ENCODE results near the gene RASL11B.

Gene RASL11B, protein sequence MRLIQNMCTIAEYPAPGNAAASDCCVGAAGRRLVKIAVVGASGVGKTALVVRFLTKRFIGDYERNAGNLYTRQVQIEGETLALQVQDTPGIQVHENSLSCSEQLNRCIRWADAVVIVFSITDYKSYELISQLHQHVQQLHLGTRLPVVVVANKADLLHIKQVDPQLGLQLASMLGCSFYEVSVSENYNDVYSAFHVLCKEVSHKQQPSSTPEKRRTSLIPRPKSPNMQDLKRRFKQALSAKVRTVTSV

DNA sequence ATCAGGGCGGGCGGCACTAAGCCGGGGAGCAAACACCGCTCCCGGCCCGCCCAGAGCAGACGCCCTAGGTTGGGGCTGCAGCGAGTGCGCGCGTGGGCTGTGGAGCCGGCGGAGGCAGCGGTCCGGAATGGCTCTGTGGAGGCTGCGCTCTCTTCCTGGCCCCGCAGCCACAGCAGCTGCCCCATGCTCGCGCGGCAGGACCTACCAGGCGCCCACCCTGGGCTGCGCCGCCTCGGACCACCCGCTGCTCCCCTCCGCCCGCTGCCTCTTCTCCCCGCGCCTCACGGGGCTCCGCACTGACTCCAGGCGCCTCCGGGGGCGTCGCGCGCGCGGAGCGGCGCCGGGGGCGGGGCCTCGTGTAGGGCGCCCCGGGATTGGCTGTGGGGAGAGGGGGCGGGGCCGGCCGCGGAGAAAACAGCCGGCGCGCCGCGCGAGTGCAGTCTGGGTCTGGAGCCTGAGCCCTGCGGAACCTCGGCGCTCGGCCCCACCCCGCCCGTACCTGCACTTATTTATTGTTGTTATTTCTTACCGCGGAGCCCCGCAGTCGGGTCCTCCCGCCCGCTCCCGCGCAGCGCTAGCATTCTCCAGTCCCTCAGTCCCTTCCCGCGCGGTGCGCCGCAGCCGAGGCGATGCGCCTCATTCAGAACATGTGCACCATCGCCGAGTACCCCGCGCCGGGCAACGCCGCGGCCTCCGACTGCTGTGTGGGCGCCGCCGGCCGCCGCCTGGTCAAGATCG, at the start of gene RASL11B:
Gene RASL11B, plus strand, starts transcription at position 439 of the 738 bp plus-strand sequence. Its CDS starts 191 bp downstream, at position 630.
- Histone ChIP-seq H3K36me3 (ENCODE audit: insufficient read depth, insufficient read length, low read length) (peaks cover 40% of the 10 kb centered on the region), H3K27me3 (ENCODE audit: insufficient read depth, insufficient read length) (no peaks in the 10 kb centered on the region), H3K4me3 (ENCODE audit: insufficient read length, low read depth) (peak within 1 kb of the TSS; percentile 96), H3K9ac (ENCODE audit: insufficient read length, low read depth) (peak within 1 kb of the TSS; percentile 98), H3K4me1 (ENCODE audit: insufficient read depth, insufficient read length) (no peaks in the 10 kb centered on the region), H3K9me3 (ENCODE audit: insufficient read depth, low read length) (peaks cover 25% of the 10 kb centered on the region; the same call in 1 of the 2 replicates)
- no peak for TF ChIP-seq ZNF274 (IDR thresholded peaks at IDR 0.05; ENCODE audit: low read depth, low read length)
- no peak for TF ChIP-seq SUZ12 (IDR thresholded peaks at IDR 0.05; ENCODE audit: extremely low read depth, insufficient read depth, insufficient read length)
- TF ChIP-seq YY1 (IDR thresholded peaks at IDR 0.05; ENCODE audit: insufficient read depth, insufficient read length) = no peak
- peak; percentile 65 for DNase-seq (ENCODE audit: low read depth, low spot score)

DNA sequence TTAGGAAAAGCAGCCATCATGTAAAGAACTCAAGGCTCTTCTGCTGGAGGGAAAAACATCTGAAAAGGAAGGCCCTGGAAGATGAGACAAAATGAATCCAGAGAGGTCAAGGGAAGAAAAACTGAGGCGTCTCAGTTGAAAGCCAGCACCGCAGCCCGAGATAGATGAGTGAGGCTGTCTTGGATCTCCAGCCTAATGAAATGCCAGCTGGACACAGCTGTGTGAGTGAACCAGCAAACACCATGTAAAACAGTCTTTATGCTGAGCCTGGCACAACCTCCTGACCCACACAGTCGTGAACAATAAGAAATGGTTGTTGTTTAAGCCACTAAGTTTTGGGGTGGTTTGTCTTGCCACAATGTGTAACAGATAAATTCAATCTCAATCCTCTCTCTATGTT, 48.6 kb upstream of the RASL11B start:
- H3K27me3 ChIP-seq (ENCODE audit: insufficient read depth, insufficient read length) = no peaks in the 10 kb centered on the region
- H3K4me1 ChIP-seq (ENCODE audit: insufficient read depth, insufficient read length) = no peaks in the 10 kb centered on the region
- peaks cover 12% of the 10 kb centered on the region; the same call in 1 of the 2 replicates for H3K9me3 ChIP-seq (ENCODE audit: insufficient read depth, low read length)
- no peaks in the 10 kb centered on the region for H3K36me3 ChIP-seq (ENCODE audit: insufficient read depth, insufficient read length, low read length)
- no peak overlapping the region for H3K4me3 ChIP-seq (ENCODE audit: insufficient read length, low read depth)
- no peak overlapping the region for H3K9ac ChIP-seq (ENCODE audit: insufficient read length, low read depth)
- no peak for TF ChIP-seq ZNF274 (IDR thresholded peaks at IDR 0.05; ENCODE audit: low read depth, low read length)
- no peak for TF ChIP-seq SUZ12 (IDR thresholded peaks at IDR 0.05; ENCODE audit: extremely low read depth, insufficient read depth, insufficient read length)
- TF ChIP-seq YY1 (IDR thresholded peaks at IDR 0.05; ENCODE audit: insufficient read depth, insufficient read length) = no peak
- DNase-seq (ENCODE audit: low read depth, low spot score) = no peak

DNA sequence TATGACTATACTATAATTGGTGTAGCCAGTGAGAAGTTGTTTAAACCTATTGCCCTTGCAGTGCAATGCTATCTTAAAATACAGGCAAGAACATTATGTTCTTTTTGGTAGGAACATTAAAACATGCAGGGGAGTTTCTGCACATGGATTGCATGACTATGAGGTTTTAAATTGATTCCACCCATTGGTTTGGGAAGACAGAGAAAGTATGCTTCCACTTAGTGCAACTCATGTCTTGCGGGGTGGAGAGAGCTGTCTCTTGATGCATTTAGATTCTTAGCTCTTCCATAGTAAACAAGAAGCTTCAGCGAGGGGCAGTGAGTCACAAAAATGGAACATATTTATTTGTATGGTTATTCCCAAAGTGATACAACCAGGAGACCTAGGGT, 39.5 kb upstream of the RASL11B start:
- no peak overlapping the region for H3K4me3 ChIP-seq (ENCODE audit: insufficient read length, low read depth)
- H3K9ac ChIP-seq (ENCODE audit: insufficient read length, low read depth) = no peak overlapping the region
- H3K36me3 ChIP-seq (ENCODE audit: insufficient read depth, insufficient read length, low read length) = no peaks in the 10 kb centered on the region
- no peaks in the 10 kb centered on the region for H3K27me3 ChIP-seq (ENCODE audit: insufficient read depth, insufficient read length)
- no peaks in the 10 kb centered on the region for H3K9me3 ChIP-seq (ENCODE audit: insufficient read depth, low read length)
- TF ChIP-seq ZNF274 (IDR thresholded peaks at IDR 0.05; ENCODE audit: low read depth, low read length) (no peak), SUZ12 (IDR thresholded peaks at IDR 0.05; ENCODE audit: extremely low read depth, insufficient read depth, insufficient read length) (no peak), YY1 (IDR thresholded peaks at IDR 0.05; ENCODE audit: insufficient read depth, insufficient read length) (no peak)
- peaks cover 3% of the 10 kb centered on the region for H3K4me1 ChIP-seq (ENCODE audit: insufficient read depth, insufficient read length)
- DNase-seq (ENCODE audit: low read depth, low spot score) = no peak

DNA sequence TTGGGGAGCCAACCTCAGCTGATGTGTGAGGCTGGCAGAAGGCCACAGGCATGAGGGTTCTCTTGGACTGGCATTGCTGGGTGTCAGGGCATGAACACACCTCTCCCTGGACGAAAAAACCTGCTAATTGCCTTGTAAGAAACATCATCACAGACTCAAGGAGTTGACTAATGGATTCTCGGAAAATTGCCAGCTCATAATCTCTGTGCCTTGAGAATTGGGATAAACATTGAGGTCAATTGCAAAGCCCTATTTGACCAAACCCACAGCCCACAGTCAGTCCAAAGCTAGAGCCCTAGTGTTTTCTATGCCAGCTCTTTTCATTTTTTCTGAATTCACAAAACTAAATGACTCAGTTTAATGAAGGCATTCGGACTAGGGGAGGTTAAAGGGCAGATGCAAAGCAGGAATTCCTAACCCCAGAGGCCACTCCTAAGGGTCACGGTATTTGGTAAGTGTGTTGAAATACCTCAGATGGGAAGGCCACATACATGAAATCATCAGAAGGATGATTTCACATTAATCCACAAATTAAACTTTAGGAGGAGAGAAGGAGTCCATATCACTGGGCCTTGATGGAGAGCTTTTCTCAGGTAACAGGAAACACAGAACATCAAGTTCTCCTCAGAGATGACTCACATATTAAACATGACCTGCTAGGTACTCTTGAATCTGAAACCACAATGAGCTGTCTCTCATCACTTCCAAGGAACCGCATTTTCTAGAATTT, 39.0 kb upstream of the RASL11B start:
- no peak overlapping the region for H3K4me3 ChIP-seq (ENCODE audit: insufficient read length, low read depth)
- TF ChIP-seq ZNF274 (IDR thresholded peaks at IDR 0.05; ENCODE audit: low read depth, low read length) (no peak), SUZ12 (IDR thresholded peaks at IDR 0.05; ENCODE audit: extremely low read depth, insufficient read depth, insufficient read length) (no peak), YY1 (IDR thresholded peaks at IDR 0.05; ENCODE audit: insufficient read depth, insufficient read length) (no peak)
- H3K9ac ChIP-seq (ENCODE audit: insufficient read length, low read depth) = no peak overlapping the region
- peaks cover 3% of the 10 kb centered on the region for H3K4me1 ChIP-seq (ENCODE audit: insufficient read depth, insufficient read length)
- no peaks in the 10 kb centered on the region for H3K27me3 ChIP-seq (ENCODE audit: insufficient read depth, insufficient read length)
- no peaks in the 10 kb centered on the region for H3K36me3 ChIP-seq (ENCODE audit: insufficient read depth, insufficient read length, low read length)
- H3K9me3 ChIP-seq (ENCODE audit: insufficient read depth, low read length) = no peaks in the 10 kb centered on the region
- no peak for DNase-seq (ENCODE audit: low read depth, low spot score)

DNA sequence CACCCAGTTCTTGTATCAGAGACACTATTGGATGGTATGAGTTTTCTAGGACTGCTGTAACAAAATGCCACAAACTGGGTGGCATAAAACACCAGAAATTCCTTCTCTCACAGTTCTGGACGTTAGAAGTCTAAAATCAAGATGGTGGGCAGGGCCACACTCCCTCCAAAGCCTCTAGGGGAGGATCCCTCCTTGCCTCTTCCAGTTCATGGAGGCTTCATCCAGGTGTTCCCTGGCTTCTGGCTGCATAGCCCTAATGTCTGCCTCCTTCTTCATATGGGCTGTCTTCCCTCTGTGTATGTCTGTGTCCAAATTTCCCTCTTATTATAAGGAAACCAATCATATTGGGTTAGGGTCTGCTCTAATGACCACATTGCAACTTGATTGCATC, 38.4 kb upstream of the RASL11B start:
- peaks cover 3% of the 10 kb centered on the region for H3K4me1 ChIP-seq (ENCODE audit: insufficient read depth, insufficient read length)
- TF ChIP-seq SUZ12 (IDR thresholded peaks at IDR 0.05; ENCODE audit: extremely low read depth, insufficient read depth, insufficient read length) (no peak), ZNF274 (IDR thresholded peaks at IDR 0.05; ENCODE audit: low read depth, low read length) (no peak), YY1 (IDR thresholded peaks at IDR 0.05; ENCODE audit: insufficient read depth, insufficient read length) (no peak)
- no peaks in the 10 kb centered on the region for H3K27me3 ChIP-seq (ENCODE audit: insufficient read depth, insufficient read length)

DNA sequence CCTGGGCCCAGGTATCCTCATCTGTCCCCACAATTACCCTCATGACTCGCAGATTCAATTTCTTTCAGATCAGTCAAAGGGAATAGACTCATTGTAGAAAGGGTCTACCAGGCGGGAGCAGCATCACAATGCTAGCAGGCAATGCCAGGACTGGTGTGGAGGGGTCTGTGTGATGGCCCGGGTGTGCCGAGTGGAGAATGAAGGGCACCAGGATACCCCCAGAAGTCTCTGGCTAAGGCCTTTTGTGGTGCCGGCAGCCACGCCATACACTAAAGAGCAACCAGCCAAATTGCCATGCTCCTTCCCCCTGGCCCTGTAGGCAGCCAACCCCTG, 37.9 kb upstream of the RASL11B start:
- no peak for TF ChIP-seq YY1 (IDR thresholded peaks at IDR 0.05; ENCODE audit: insufficient read depth, insufficient read length)
- no peaks in the 10 kb centered on the region for H3K27me3 ChIP-seq (ENCODE audit: insufficient read depth, insufficient read length)
- no peak overlapping the region for H3K4me3 ChIP-seq (ENCODE audit: insufficient read length, low read depth)
- no peak for DNase-seq (ENCODE audit: low read depth, low spot score)
- no peaks in the 10 kb centered on the region for H3K9me3 ChIP-seq (ENCODE audit: insufficient read depth, low read length)
- H3K9ac ChIP-seq (ENCODE audit: insufficient read length, low read depth) = no peak overlapping the region
- H3K36me3 ChIP-seq (ENCODE audit: insufficient read depth, insufficient read length, low read length) = no peaks in the 10 kb centered on the region
- peaks cover 3% of the 10 kb centered on the region for H3K4me1 ChIP-seq (ENCODE audit: insufficient read depth, insufficient read length)

More for the DNA sequence above, 38.4 kb upstream of the RASL11B start:
- Histone ChIP-seq H3K9me3 (ENCODE audit: insufficient read depth, low read length) (no peaks in the 10 kb centered on the region), H3K36me3 (ENCODE audit: insufficient read depth, insufficient read length, low read length) (no peaks in the 10 kb centered on the region), H3K9ac (ENCODE audit: insufficient read length, low read depth) (no peak overlapping the region), H3K4me3 (ENCODE audit: insufficient read length, low read depth) (no peak overlapping the region)
- no peak for DNase-seq (ENCODE audit: low read depth, low spot score)
